Activated naive CD8-positive, alpha-beta T cell treated with anti-CD3 and anti-CD28 coated beads for 36 hours (primary cell): ENCODE data around the gene RUNX2. TPM values are rescaled to one million over a fixed set of nuclear protein-coding genes. Genes with fewer than 3 reads are reported as not detected.

ENCODE experiments used
- DNase-seq: peaks from one replicate; pipeline ENCODE4 v3.0.0; 2021
- H3K27ac Mint-ChIP-seq: one replicate; pipeline ENCODE4 v1.8.0; 2022; ENCODE audit warnings: mild to moderate bottlenecking, moderate library complexity, mixed read lengths
- H3K27me3 Mint-ChIP-seq: one replicate; pipeline ENCODE4 v1.8.0; 2022; ENCODE audit warnings: mild to moderate bottlenecking, mixed read lengths
- H3K36me3 Mint-ChIP-seq: one replicate; pipeline ENCODE4 v1.8.0; 2021; ENCODE audit warnings: mild to moderate bottlenecking, mixed read lengths
- H3K4me1 Mint-ChIP-seq: one replicate; pipeline ENCODE4 v1.8.0; 2021; ENCODE audit warnings: mixed read lengths
- H3K4me3 Mint-ChIP-seq: one replicate; pipeline ENCODE4 v1.8.0; 2022; ENCODE audit warnings: mild to moderate bottlenecking, moderate library complexity, mixed read lengths
- H3K9me3 Mint-ChIP-seq: one replicate; pipeline ENCODE4 v1.8.0; 2022; ENCODE audit warnings: mixed read lengths
- total RNA-seq, 2 experiments: library from RNA; stranded (reverse); gene quantifications; one replicate each; pipeline ENCODE4 v1.2.3, GENCODE V29; 2021

RUNX2 gene
- total RNA-seq, 2 experiments from 2014 or later: 4.8 to 5.8 TPM

- no peak for DNase-seq
- Mint-ChIP-seq H3K4me1 (peaks cover 29% of the 10 kb centered on the region), H3K4me3 (no peak overlapping the region), H3K27me3 (peaks cover 3% of the 10 kb centered on the region), H3K9me3 (no peaks in the 10 kb centered on the region), H3K36me3 (peaks cover 2% of the 10 kb centered on the region), H3K27ac (no peak overlapping the region)
Measured at GRCh38 chr6:45415788-45416518, 87.8 kb downstream of the RUNX2 start.

DNA sequence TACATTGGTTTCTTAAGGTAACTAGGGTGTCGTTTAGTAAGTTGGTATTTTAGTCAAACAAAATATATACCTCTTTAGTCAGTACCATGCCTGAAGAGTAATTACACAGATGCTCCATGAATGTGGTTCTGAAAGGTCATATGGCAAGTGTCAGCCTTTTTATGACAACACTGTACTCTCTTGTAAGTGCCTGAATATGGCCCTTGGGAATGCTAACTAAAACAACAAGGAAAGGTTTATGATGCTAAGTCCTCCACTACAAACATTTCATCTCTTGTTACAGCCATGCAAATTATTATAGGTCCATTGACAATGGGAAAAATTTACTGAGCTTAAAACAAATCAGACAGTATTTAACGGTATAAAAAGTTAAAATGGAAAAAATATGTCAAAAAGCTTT, 88.6 kb downstream of the RUNX2 start:
- DNase-seq: no peak
- H3K27me3 Mint-ChIP-seq: peaks cover 3% of the 10 kb centered on the region
- peaks cover 34% of the 10 kb centered on the region for H3K4me1 Mint-ChIP-seq
- no peak overlapping the region for H3K27ac Mint-ChIP-seq
- H3K36me3 Mint-ChIP-seq: peaks cover 2% of the 10 kb centered on the region
- H3K4me3 Mint-ChIP-seq: no peak overlapping the region
- no peaks in the 10 kb centered on the region for H3K9me3 Mint-ChIP-seq

GRCh38 chr6:45417436-45417835, 89.3 kb downstream of the RUNX2 start:
- no peak overlapping the region for H3K27ac Mint-ChIP-seq
- peaks cover 2% of the 10 kb centered on the region for H3K36me3 Mint-ChIP-seq
- H3K9me3 Mint-ChIP-seq: no peaks in the 10 kb centered on the region
- no peak for DNase-seq
- H3K4me3 Mint-ChIP-seq: no peak overlapping the region
- peaks cover 34% of the 10 kb centered on the region for H3K4me1 Mint-ChIP-seq
- H3K27me3 Mint-ChIP-seq: peaks cover 3% of the 10 kb centered on the region

DNA sequence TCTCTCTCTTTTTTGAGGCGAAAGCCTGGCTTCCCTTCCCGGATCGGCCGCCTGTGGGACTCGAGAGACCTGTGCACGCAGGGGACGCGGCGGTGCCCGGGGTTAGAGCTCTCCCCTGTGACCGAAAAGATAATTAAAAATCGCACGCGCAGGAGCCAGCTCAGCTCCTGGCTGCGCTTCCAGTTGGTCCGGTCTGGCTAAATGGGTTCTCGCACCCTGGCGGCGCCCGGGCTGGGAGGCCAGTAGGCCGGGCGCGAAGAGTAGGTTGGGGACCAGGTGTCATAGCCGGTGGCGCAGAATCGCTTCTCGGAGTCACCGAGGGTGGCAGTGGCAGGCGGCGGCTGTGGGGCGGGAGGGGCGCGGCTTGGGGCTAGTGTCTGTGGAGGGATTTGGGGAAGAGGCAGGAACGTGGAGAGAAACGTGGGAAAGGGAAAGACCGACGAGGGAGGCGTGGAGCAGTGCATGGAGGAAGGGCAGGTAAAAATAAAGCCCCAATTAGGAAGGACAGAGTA, 91.5 kb downstream of the RUNX2 start:
- Mint-ChIP-seq H3K9me3 (no peaks in the 10 kb centered on the region), H3K27ac (peak overlapping the region; percentile 88), H3K36me3 (peaks cover 2% of the 10 kb centered on the region), H3K4me3 (peak overlapping the region; percentile 95), H3K27me3 (peaks cover 3% of the 10 kb centered on the region), H3K4me1 (peaks cover 47% of the 10 kb centered on the region)
- DNase-seq: peak; percentile 73

GRCh38 chr6:45420083-45420908, 92.2 kb downstream of the RUNX2 start:
- peak overlapping the region; percentile 88 for H3K27ac Mint-ChIP-seq
- H3K27me3 Mint-ChIP-seq: peaks cover 3% of the 10 kb centered on the region
- peak; percentile 60 for DNase-seq
- H3K36me3 Mint-ChIP-seq: peaks cover 2% of the 10 kb centered on the region
- peak overlapping the region; percentile 95 for H3K4me3 Mint-ChIP-seq
- no peaks in the 10 kb centered on the region for H3K9me3 Mint-ChIP-seq
- H3K4me1 Mint-ChIP-seq: peaks cover 52% of the 10 kb centered on the region

DNA sequence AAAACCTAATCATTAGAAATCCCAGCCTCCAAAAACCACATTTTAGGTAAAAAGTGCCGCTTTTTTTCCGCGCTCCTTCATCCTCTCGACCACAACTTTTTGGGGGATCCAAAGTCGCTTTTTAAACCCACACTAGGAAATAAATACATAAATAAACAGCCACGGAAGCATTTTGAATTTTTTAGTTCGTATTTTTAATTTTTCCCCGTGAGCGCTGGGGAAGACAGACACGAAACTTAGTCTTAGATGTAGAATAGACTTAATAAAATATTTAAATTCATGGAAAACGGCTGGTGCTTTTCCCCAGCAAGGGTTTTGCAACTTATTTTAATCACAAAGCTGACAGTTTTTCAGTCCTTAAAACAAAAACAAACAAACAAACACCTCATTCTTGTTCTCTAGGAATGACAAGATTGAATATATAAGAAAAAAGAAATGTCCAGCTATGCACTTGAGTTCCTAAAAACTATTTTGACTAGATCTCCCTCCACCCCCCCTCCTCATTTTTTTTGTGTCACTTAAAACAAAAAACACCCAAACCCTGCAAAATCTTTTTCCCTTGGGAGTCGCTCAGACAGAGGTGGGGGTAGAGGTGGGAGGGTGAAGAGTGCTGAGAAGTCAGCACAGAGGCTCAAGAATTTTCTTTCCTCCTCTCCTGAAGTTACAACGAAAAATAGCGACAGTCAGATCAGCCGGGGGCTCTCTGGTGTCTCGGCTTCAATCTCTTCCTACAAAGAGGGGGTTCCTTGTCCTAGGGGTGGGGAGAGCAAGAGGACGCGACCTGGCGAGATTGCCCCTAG, 93.0 kb downstream of the RUNX2 start:
- Mint-ChIP-seq H3K27ac (peak overlapping the region; percentile 88), H3K4me3 (peak overlapping the region; percentile 95), H3K9me3 (no peaks in the 10 kb centered on the region), H3K4me1 (peaks cover 48% of the 10 kb centered on the region), H3K27me3 (peaks cover 3% of the 10 kb centered on the region), H3K36me3 (peaks cover 2% of the 10 kb centered on the region)
- DNase-seq: no peak

GRCh38 chr6:45421709-45422502, 93.8 kb downstream of the RUNX2 start:
- Mint-ChIP-seq H3K27ac (peak overlapping the region; percentile 92), H3K4me3 (peak overlapping the region; percentile 96), H3K36me3 (peaks cover 2% of the 10 kb centered on the region), H3K4me1 (peaks cover 41% of the 10 kb centered on the region), H3K27me3 (peaks cover 3% of the 10 kb centered on the region), H3K9me3 (no peaks in the 10 kb centered on the region)
- peak; percentile 66 for DNase-seq

DNA sequence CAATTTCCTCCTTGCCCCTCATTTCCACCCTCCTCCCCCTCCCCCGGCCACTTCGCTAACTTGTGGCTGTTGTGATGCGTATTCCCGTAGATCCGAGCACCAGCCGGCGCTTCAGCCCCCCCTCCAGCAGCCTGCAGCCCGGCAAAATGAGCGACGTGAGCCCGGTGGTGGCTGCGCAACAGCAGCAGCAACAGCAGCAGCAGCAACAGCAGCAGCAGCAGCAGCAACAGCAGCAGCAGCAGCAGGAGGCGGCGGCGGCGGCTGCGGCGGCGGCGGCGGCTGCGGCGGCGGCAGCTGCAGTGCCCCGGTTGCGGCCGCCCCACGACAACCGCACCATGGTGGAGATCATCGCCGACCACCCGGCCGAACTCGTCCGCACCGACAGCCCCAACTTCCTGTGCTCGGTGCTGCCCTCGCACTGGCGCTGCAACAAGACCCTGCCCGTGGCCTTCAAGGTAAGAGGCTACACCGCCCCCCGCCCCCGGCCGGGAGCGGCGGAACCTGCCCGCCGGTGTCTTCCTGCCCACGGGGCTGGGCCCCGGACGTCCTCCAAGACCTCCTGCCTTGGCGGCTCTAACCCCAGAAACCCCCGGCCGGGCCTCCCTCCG, 94.5 kb downstream of the RUNX2 start:
- Mint-ChIP-seq H3K36me3 (peaks cover 2% of the 10 kb centered on the region), H3K27me3 (peaks cover 3% of the 10 kb centered on the region), H3K4me1 (peaks cover 42% of the 10 kb centered on the region), H3K4me3 (peak overlapping the region; percentile 96), H3K27ac (peak overlapping the region; percentile 92), H3K9me3 (no peaks in the 10 kb centered on the region)
- peak; percentile 62 for DNase-seq

DNA sequence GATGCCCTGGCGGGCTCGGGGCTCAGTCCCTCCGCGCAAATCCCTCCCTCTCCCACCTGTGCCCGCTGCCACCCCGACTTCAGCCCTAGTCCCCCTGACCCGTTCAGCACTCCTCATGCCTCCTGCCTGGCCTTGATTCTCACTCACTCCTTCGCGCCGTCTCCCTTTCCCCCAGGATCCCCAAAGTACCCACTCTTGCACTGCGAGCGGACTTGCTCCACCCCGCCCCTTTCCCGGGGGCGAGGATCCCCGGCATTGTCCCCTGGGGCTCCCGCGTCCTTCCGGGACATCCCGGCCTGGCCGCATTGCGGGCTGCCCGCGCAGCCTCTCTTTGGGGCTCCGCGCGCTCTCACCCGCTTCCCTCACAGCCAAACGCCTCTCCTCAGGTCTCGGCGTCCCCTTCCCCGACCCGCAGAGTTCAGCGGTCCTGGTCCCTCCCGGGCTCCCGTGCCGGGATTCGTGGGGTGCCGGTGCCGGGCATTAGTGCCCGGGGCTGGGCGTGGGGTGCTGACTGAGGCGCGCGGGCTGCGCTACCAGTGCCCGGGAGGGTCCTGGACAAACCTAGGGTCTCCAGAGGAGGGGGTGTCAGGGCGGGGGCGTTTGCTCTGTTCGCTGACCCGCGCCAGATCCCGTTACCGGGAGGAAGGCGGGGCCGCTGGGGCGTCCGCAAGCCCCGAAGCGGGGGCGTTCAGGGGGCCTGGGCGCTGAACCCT, 95.1 kb downstream of the RUNX2 start:
- Mint-ChIP-seq H3K4me3 (peak overlapping the region; percentile 96), H3K36me3 (peaks cover 2% of the 10 kb centered on the region), H3K27me3 (peaks cover 3% of the 10 kb centered on the region), H3K27ac (peak overlapping the region; percentile 92), H3K4me1 (peaks cover 48% of the 10 kb centered on the region), H3K9me3 (no peaks in the 10 kb centered on the region)
- peak; percentile 50 for DNase-seq

DNA sequence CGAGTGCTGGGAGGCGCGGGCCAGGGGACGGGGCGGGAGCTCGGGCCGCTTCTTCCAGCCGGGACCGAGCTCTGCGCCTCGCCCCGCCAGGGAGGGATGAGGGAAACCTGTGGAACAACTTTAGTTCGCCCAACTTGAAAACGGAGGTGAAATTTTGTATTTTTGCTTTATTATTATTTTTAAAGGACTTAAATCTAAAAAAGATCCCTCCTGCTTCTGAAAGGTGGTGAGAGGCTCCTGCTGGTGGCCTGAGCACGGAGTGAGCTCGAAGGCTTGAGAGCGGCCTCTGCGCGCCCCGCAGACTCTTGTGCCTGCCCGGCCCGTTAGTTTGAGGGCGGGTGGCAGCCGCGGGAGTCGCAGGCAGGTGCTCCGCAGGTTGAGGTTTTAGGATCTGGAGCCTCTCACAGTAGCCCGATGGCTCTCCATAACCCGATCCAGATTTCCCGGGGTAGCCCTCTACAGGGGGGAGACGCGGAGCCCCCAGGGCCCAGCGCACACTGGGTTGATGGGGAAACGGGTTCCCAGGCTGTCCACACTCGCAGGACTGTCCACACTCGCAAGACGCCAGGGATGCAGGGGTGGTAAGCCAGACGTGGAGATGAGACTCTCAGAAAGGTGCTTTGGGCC, 95.8 kb downstream of the RUNX2 start:
- H3K9me3 Mint-ChIP-seq: no peaks in the 10 kb centered on the region
- H3K27me3 Mint-ChIP-seq: peaks cover 3% of the 10 kb centered on the region
- no peak for DNase-seq
- no peak overlapping the region for H3K27ac Mint-ChIP-seq
- peaks cover 52% of the 10 kb centered on the region for H3K4me1 Mint-ChIP-seq
- H3K4me3 Mint-ChIP-seq: peak overlapping the region; percentile 76
- H3K36me3 Mint-ChIP-seq: peaks cover 2% of the 10 kb centered on the region

- no peak for DNase-seq
- peak overlapping the region; percentile 76 for H3K4me3 Mint-ChIP-seq
- peaks cover 52% of the 10 kb centered on the region for H3K4me1 Mint-ChIP-seq
- peaks cover 2% of the 10 kb centered on the region for H3K36me3 Mint-ChIP-seq
- no peak overlapping the region for H3K27ac Mint-ChIP-seq
- H3K27me3 Mint-ChIP-seq: peaks cover 3% of the 10 kb centered on the region
- no peaks in the 10 kb centered on the region for H3K9me3 Mint-ChIP-seq
Measured at GRCh38 chr6:45424451-45424861, 96.3 kb downstream of the RUNX2 start.

DNA sequence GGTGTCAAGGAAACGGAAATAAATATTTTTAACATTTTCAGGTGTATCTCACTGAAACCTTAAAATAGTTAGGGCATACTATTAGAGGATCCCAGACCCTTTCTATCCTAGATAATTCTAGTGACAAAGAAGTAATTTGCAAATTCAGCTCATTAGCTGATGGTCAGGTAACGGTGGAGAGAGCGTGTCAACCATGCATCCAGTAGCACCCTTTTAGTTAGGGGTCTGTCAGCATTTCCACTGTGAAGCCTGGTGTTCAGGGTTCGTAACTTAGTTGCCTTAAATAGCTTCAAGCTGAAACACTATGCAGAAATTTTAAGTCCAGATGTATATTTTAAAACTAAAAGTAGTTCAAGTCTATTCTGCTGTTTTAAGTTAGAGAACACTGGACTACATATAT, 98.1 kb downstream of the RUNX2 start:
- Mint-ChIP-seq H3K27me3 (no peaks in the 10 kb centered on the region), H3K27ac (no peak overlapping the region), H3K36me3 (peaks cover 6% of the 10 kb centered on the region), H3K9me3 (no peaks in the 10 kb centered on the region), H3K4me3 (no peak overlapping the region), H3K4me1 (peaks cover 54% of the 10 kb centered on the region)
- DNase-seq: no peak

GRCh38 chr6:45427726-45428125, 99.6 kb downstream of the RUNX2 start:
- Mint-ChIP-seq H3K4me1 (peaks cover 59% of the 10 kb centered on the region), H3K27ac (no peak overlapping the region), H3K4me3 (no peak overlapping the region), H3K36me3 (peaks cover 15% of the 10 kb centered on the region), H3K27me3 (no peaks in the 10 kb centered on the region), H3K9me3 (no peaks in the 10 kb centered on the region)
- DNase-seq: no peak
